ENCODE measurements around the gene RTN4. TPM values are rescaled to one million over a fixed set of nuclear protein-coding genes. Genes with fewer than 3 reads are reported as not detected.

RTN4 gene
- total and polyA plus RNA-seq, 4 donors, result 168 to 311 (median 230) TPM

- no peak overlapping the region for H3K27ac ChIP-seq (ENCODE audit: low read depth in 1 of 2, low read length in 1 of 2)
- no peaks in the 10 kb centered on the region for H3K36me3 ChIP-seq (ENCODE audit: control insufficient read depth in 4 of 4, insufficient read depth in 4 of 4, low read length in 4 of 4)
- no peaks in the 10 kb centered on the region for H3K4me1 ChIP-seq (ENCODE audit: control insufficient read depth in 5 of 5, insufficient read depth in 5 of 5, low read length in 5 of 5)
- no peak overlapping the region for H3K4me3 ChIP-seq
- H3K9ac ChIP-seq (ENCODE audit: insufficient read depth in 1 of 2, low read length in 2 of 2), result no peak overlapping the region
- H3K27me3 ChIP-seq (ENCODE audit: control insufficient read depth in 3 of 3, insufficient read depth in 3 of 3, low read length in 2 of 3), result no peaks in the 10 kb centered on the region
- 69 to 88% methylated on average over 25 of the region's 25 CpGs for WGBS, 2 donors
- ATAC-seq (ENCODE audit: insufficient read depth, low FRiP score), result peak; percentile 86
- TF ChIP-seq, protein P1, sequence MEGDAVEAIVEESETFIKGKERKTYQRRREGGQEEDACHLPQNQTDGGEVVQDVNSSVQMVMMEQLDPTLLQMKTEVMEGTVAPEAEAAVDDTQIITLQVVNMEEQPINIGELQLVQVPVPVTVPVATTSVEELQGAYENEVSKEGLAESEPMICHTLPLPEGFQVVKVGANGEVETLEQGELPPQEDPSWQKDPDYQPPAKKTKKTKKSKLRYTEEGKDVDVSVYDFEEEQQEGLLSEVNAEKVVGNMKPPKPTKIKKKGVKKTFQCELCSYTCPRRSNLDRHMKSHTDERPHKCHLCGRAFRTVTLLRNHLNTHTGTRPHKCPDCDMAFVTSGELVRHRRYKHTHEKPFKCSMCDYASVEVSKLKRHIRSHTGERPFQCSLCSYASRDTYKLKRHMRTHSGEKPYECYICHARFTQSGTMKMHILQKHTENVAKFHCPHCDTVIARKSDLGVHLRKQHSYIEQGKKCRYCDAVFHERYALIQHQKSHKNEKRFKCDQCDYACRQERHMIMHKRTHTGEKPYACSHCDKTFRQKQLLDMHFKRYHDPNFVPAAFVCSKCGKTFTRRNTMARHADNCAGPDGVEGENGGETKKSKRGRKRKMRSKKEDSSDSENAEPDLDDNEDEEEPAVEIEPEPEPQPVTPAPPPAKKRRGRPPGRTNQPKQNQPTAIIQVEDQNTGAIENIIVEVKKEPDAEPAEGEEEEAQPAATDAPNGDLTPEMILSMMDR (IDR thresholded peaks at IDR 0.05; ENCODE audit: control extremely low read depth, extremely low read depth), result no peak
- no peak for DNase-seq
- H3K9me3 ChIP-seq (ENCODE audit: control insufficient read depth in 4 of 4, insufficient read depth in 3 of 4, low read length in 3 of 4), result no peaks in the 10 kb centered on the region
Measured at GRCh38 chr2:55061523-55062344, 11.5 kb upstream of the RTN4 start.

GRCh38 chr2:55059793-55060192, 9.5 kb upstream of the RTN4 start:
- DNase-seq, result no peak
- H3K36me3 ChIP-seq (ENCODE audit: control insufficient read depth in 4 of 4, insufficient read depth in 4 of 4, low read length in 4 of 4), result no peaks in the 10 kb centered on the region
- H3K4me1 ChIP-seq (ENCODE audit: control insufficient read depth in 5 of 5, insufficient read depth in 5 of 5, low read length in 5 of 5), result no peaks in the 10 kb centered on the region
- no peaks in the 10 kb centered on the region for H3K27me3 ChIP-seq (ENCODE audit: control insufficient read depth in 3 of 3, insufficient read depth in 3 of 3, low read length in 2 of 3)
- H3K4me3 ChIP-seq, result no peak overlapping the region
- H3K9ac ChIP-seq (ENCODE audit: insufficient read depth in 1 of 2, low read length in 2 of 2), result no peak overlapping the region
- H3K9me3 ChIP-seq (ENCODE audit: control insufficient read depth in 4 of 4, insufficient read depth in 3 of 4, low read length in 3 of 4), result no peaks in the 10 kb centered on the region
- TF ChIP-seq, protein P1 (IDR thresholded peaks at IDR 0.05; ENCODE audit: control extremely low read depth, extremely low read depth), result no peak
- no peak overlapping the region for H3K27ac ChIP-seq (ENCODE audit: low read depth in 1 of 2, low read length in 1 of 2)
- ATAC-seq (ENCODE audit: insufficient read depth, low FRiP score), result no peak
- 88 to 95% methylated on average over 4 of the region's 4 CpGs for WGBS, 2 donors

DNA sequence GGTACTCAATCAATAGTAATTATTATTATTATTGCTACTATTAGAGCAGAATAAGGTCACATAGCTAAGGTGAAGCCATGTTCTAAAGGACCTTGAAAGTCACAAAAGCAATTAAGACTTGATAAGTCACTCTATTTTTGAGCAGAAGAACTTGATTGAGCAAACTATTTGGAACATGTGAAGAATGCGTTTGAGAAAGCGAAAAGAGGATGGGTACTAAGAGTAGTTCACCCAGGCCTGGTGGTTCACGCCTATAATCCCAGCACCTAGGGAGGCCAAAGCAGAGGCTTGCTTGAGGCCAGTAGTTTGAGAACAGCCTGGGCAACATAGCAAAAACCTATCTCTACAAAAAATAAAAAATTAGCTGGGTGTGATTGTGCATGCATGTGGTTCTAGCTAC, 7.2 kb upstream of the RTN4 start:
- TF ChIP-seq, protein P1 (IDR thresholded peaks at IDR 0.05; ENCODE audit: control extremely low read depth, extremely low read depth), result no peak
- Histone ChIP-seq H3K36me3 (ENCODE audit: control insufficient read depth in 4 of 4, insufficient read depth in 4 of 4, low read length in 4 of 4) (no peaks in the 10 kb centered on the region), H3K27ac (ENCODE audit: low read depth in 1 of 2, low read length in 1 of 2) (no peak overlapping the region), H3K27me3 (ENCODE audit: control insufficient read depth in 3 of 3, insufficient read depth in 3 of 3, low read length in 2 of 3) (no peaks in the 10 kb centered on the region), H3K4me1 (ENCODE audit: control insufficient read depth in 5 of 5, insufficient read depth in 5 of 5, low read length in 5 of 5) (peaks cover 0 to 4% (median 0%) of the 10 kb centered on the region in 5 donors), H3K4me3 (no peak overlapping the region), H3K9ac (ENCODE audit: insufficient read depth in 1 of 2, low read length in 2 of 2) (no peak overlapping the region), H3K9me3 (ENCODE audit: control insufficient read depth in 4 of 4, insufficient read depth in 3 of 4, low read length in 3 of 4) (no peaks in the 10 kb centered on the region)
- ATAC-seq (ENCODE audit: insufficient read depth, low FRiP score), result no peak
- no peak for DNase-seq
- 88 to 90% methylated on average over 3 of the region's 3 CpGs for WGBS, 2 donors

Measured in lung (tissue), 12 donors.